NCI-H2081 treated with DMSO at 0.1 percent for 48 hours (cell line): Measurements from ENCODE around the gene DMAC2.
"Not testable (repeated sequence)": the region's sequence is repeated elsewhere in the genome, so short reads cannot be mapped to it uniquely, and the experiment has no call there.

ENCODE experiments used
- DNase-seq: peaks from one replicate; lab custom pipeline; 2025; lab: John Stamatoyannopoulos, UW

Gene DMAC2

GRCh38 chr19:41439441-41440222, at the start of gene DMAC2:
DMAC2 (minus strand) TSS chr19:41439912; CDS start chr19:41439899, 13 bp downstream.
- peak; percentile 92 for DNase-seq

GRCh38 chr19:41486953-41487352, 47.2 kb upstream of the DMAC2 start:
- not testable (repeated sequence) for DNase-seq

- no peak for DNase-seq
These were observed 45.1 kb upstream of the DMAC2 start for GRCh38 chr19:41484822-41485221.

- no peak for DNase-seq
These were observed 40.6 kb upstream of the DMAC2 start for GRCh38 chr19:41480336-41480735.

GRCh38 chr19:41479757-41480191, 40.1 kb upstream of the DMAC2 start:
- DNase-seq, result no peak

- DNase-seq, result no peak
These were observed 39.4 kb upstream of the DMAC2 start for GRCh38 chr19:41478875-41479756.

GRCh38 chr19:41478171-41478570, 38.5 kb upstream of the DMAC2 start:
- DNase-seq, result no peak

GRCh38 chr19:41476583-41476982, 36.9 kb upstream of the DMAC2 start:
- no peak for DNase-seq

GRCh38 chr19:41463257-41464256, 23.8 kb upstream of the DMAC2 start:
- DNase-seq, result not testable (repeated sequence)

GRCh38 chr19:41462497-41462896, 22.8 kb upstream of the DMAC2 start:
- DNase-seq, result no peak

GRCh38 chr19:41457241-41457640, 17.5 kb upstream of the DMAC2 start:
- no peak for DNase-seq

- DNase-seq, result no peak
These were observed 16.7 kb upstream of the DMAC2 start for GRCh38 chr19:41456342-41456918.

GRCh38 chr19:41455936-41456335, 16.2 kb upstream of the DMAC2 start:
- no peak for DNase-seq

GRCh38 chr19:41452584-41453275, 13.0 kb upstream of the DMAC2 start:
- no peak for DNase-seq

GRCh38 chr19:41449865-41450178, 10.1 kb upstream of the DMAC2 start:
- no peak for DNase-seq

- no peak for DNase-seq
These were observed 9.6 kb upstream of the DMAC2 start for GRCh38 chr19:41449079-41449864.

- no peak for DNase-seq
These were observed 8.1 kb upstream of the DMAC2 start for GRCh38 chr19:41447732-41448332.

GRCh38 chr19:41445575-41445974, 5.9 kb upstream of the DMAC2 start:
- no peak for DNase-seq

GRCh38 chr19:41443813-41444455, 4.2 kb upstream of the DMAC2 start:
- DNase-seq, result no peak
